Activated T-helper 2 cell treated with anti-CD3 and anti-CD28 coated beads, Interferon-gamma antibody, Interleukin-2, Interleukin-4, amounts not matched to agents 10 μg/mL and 5 μg/mL and 100 μg/mL, durations not matched to agents 14 hours and 24 hours and 36 hours (primary cell): Measurements from ENCODE around the gene UVRAG. TPM values are rescaled to one million over a fixed set of nuclear protein-coding genes. Genes with fewer than 3 reads are reported as not detected.
"Not testable (repeated sequence)": the region's sequence is repeated elsewhere in the genome, so short reads cannot be mapped to it uniquely, and the experiment has no call there.

Experiments used
- DNase-seq: peaks from one replicate; pipeline ENCODE4 v3.0.0; 2021; ENCODE audit warnings: low spot score
- H3K27ac Mint-ChIP-seq: one replicate; pipeline ENCODE4 v1.8.0; 2021; ENCODE audit warnings: mixed read lengths
- H3K27me3 Mint-ChIP-seq: one replicate; pipeline ENCODE4 v1.8.0; 2021; ENCODE audit warnings: low read depth, mixed read lengths
- H3K36me3 Mint-ChIP-seq: one replicate; pipeline ENCODE4 v1.8.0; 2021; ENCODE audit warnings: low read depth, mixed read lengths
- H3K4me1 Mint-ChIP-seq: one replicate; pipeline ENCODE4 v1.8.0; 2021; ENCODE audit warnings: low read depth, mixed read lengths
- H3K4me3 Mint-ChIP-seq: one replicate; pipeline ENCODE4 v1.8.0; 2021; ENCODE audit warnings: low read depth, mild to moderate bottlenecking, moderate library complexity, mixed read lengths
- H3K9me3 Mint-ChIP-seq: one replicate; pipeline ENCODE4 v1.8.0; 2021; ENCODE audit warnings: mixed read lengths
- intact Hi-C: fragments of 100-400 bp; cut with micrococcal nuclease; formaldehyde crosslinking; loops from one replicate; pipeline ENCODE4 v1.15.1; 2023
- total RNA-seq: library from RNA; stranded (reverse); gene quantifications from 2 replicates; pipeline ENCODE4 v1.2.3, GENCODE V29; 2022

UVRAG gene
- total RNA-seq, 1 donor from 2014 or later: 23.3 TPM

DNA sequence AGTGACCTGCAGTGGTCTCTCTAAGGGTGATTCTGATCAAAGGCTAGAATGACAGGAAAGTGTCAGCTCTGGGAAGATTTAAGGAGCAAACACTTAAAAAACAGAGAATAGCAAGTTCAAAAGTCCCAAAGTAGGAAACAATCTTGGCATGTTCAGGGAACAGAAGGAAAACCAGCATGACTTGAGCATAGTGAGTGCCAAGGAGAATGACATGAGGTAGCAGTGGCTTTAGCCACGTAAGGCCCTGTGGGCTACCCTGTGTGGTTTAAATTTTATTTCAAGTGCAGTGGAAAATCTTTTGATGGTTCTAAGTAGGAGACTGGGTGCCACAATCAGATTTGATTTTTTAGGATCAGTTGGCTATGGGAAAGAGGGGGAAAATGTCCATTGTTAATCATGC lies 241.9 kb downstream of the UVRAG start:
- H3K36me3 Mint-ChIP-seq: peaks cover 6% of the 10 kb centered on the region
- no peaks in the 10 kb centered on the region for H3K4me1 Mint-ChIP-seq
- H3K9me3 Mint-ChIP-seq: no peaks in the 10 kb centered on the region
- DNase-seq: no peak
- intact Hi-C loops: no loop called here
- H3K27ac Mint-ChIP-seq: no peak overlapping the region
- no peaks in the 10 kb centered on the region for H3K27me3 Mint-ChIP-seq
- no peak overlapping the region for H3K4me3 Mint-ChIP-seq

DNA sequence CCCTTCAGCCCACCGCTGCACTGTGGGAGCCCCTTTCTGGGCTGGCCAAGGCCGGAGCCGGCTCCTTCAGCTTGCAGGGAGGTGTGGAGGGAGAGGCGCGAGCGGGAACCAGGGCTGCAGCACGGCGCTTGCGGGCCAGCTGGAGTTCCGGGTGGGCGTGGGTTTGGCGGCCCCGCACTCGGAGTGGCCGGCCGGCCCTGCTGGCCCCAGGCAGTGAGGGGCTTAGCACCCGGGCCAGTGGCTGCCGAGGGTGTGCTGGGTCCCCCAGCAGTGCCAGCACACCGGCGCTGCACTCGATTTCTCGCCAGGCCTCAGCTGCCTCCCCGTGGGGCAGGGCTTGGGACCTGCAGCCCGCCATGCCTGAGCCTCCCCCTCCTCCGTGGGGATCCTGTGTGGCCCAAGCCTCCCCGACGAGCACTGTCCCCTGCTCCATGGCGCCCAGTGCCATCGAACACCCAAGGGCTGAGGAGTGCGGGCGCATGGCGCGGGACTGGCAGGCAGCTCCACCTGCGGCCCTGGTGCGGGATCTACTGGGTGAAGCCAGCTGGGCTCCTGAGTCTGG lies 245.5 kb downstream of the UVRAG start:
- DNase-seq, intact Hi-C loops, H3K27me3 Mint-ChIP-seq: not testable (repeated sequence)

DNA sequence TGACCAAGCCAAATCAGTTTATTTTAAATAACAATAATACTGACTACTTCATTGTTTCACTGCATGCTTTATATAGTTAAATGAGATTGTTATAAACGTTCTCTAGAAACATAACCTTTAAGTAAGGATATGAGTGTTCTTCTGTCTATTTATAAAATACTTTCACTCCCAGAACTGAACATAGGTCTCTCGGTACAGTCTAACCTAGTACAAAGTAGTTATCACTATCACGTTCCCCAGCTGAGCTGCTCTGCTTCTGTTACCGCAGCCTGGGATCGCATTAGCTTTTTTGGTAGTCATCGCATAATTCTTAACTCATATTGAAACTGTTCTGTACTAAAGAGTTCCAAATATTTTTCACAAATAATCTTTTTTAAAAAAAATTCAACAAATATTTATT lies 247.7 kb downstream of the UVRAG start:
- H3K9me3 Mint-ChIP-seq: no peaks in the 10 kb centered on the region
- DNase-seq: no peak
- no peaks in the 10 kb centered on the region for H3K27me3 Mint-ChIP-seq
- intact Hi-C loops: no loop called here
- H3K4me1 Mint-ChIP-seq: no peaks in the 10 kb centered on the region
- no peak overlapping the region for H3K4me3 Mint-ChIP-seq
- no peak overlapping the region for H3K27ac Mint-ChIP-seq
- peaks cover 11% of the 10 kb centered on the region for H3K36me3 Mint-ChIP-seq

More for the DNA sequence above, 245.5 kb downstream of the UVRAG start:
- not testable (repeated sequence) for H3K9me3 Mint-ChIP-seq, H3K27ac Mint-ChIP-seq, H3K36me3 Mint-ChIP-seq, H3K4me1 Mint-ChIP-seq, H3K4me3 Mint-ChIP-seq

DNA sequence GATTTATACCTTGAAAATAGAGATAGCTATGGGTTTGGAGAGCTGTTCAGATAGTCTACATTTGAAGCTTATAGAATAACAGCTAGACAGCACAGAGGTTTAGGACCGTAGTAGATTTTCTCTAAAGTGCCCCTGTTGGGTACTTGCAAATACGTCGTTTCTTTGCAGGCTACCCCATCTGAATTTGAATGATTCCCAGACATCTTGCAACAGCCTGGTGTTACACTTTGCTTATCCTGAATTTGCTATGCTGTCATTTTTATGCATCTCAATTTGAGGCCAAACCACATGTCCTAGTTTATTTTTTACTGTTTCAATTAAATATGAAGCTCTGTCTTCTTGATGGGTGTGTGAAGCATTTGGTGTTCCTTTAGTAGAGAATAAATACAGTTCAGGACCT lies 249.2 kb downstream of the UVRAG start:
- Mint-ChIP-seq H3K4me3 (no peak overlapping the region), H3K27ac (no peak overlapping the region), H3K27me3 (no peaks in the 10 kb centered on the region), H3K36me3 (peaks cover 11% of the 10 kb centered on the region), H3K9me3 (no peaks in the 10 kb centered on the region), H3K4me1 (no peaks in the 10 kb centered on the region)
- intact Hi-C loops: no loop called here
- no peak for DNase-seq

DNA sequence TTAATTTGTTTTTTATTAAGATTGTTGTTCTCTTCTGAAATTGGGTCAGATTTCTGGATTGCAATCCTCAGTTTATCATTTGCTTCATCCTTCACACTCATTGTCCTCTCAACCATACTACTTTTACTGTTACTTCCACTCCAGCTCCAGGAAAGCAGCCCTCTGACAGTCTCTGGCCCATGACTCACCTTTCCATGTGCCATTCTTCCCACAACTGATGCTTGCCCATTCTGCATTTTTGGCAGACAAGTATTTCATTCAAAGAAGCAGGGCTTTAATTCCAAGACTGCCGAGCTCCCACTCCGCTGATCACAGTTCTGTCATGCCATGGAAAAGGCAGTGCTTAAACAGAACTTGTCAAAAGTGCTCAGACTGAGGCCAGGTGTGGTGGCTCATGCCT lies 252.1 kb downstream of the UVRAG start:
- intact Hi-C loops: no loop called here
- H3K4me3 Mint-ChIP-seq: no peak overlapping the region
- DNase-seq: no peak
- peaks cover 9% of the 10 kb centered on the region for H3K36me3 Mint-ChIP-seq
- H3K27ac Mint-ChIP-seq: no peak overlapping the region
- no peaks in the 10 kb centered on the region for H3K27me3 Mint-ChIP-seq
- H3K9me3 Mint-ChIP-seq: no peaks in the 10 kb centered on the region
- H3K4me1 Mint-ChIP-seq: no peaks in the 10 kb centered on the region

DNA sequence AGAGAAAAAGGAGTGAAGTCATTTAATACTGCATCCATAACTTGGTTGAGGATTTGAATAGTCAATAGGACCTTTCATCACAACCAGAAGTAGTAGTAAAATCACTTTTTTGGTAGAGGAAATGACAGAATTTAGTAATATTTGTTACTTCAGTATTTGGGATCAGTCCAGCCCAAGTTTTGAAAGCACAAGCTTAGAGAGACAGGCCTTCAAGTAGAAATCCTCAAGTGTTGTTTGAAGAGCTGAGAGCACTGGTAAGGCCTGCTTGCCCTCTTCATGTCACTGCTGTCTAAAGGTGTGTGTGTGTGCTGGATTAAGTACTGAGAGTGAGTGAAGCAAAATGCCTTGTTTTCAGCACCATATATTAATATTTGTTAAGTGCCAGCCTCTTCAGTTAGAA lies 254.0 kb downstream of the UVRAG start:
- intact Hi-C loops: no loop called here
- H3K9me3 Mint-ChIP-seq: no peaks in the 10 kb centered on the region
- H3K4me3 Mint-ChIP-seq: no peak overlapping the region
- no peak overlapping the region for H3K27ac Mint-ChIP-seq
- no peaks in the 10 kb centered on the region for H3K4me1 Mint-ChIP-seq
- no peak for DNase-seq
- H3K36me3 Mint-ChIP-seq: peaks cover 8% of the 10 kb centered on the region
- H3K27me3 Mint-ChIP-seq: no peaks in the 10 kb centered on the region

DNA sequence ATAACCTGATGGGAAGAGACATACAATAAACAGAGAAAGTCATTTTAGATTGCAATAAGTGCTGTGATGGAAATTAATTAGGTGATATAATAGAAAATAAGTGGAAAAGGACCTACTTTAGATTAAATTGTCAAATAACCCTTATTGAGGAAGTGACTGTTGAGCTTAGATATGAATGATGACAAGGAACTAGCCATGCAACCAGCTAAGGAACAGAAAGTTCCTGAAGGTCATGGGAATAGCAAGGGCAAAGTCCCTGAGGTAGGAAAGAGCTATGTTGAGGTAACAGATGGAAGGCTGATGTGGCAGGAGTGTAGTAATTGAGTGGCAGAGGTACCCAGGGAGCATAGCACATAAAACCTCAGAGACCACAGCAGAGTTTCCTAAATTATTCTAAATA lies 256.1 kb downstream of the UVRAG start:
- Mint-ChIP-seq H3K9me3 (no peaks in the 10 kb centered on the region), H3K36me3 (peaks cover 6% of the 10 kb centered on the region), H3K27ac (no peak overlapping the region), H3K27me3 (no peaks in the 10 kb centered on the region), H3K4me1 (peaks cover 2% of the 10 kb centered on the region), H3K4me3 (no peak overlapping the region)
- intact Hi-C loops: no loop called here
- no peak for DNase-seq

DNA sequence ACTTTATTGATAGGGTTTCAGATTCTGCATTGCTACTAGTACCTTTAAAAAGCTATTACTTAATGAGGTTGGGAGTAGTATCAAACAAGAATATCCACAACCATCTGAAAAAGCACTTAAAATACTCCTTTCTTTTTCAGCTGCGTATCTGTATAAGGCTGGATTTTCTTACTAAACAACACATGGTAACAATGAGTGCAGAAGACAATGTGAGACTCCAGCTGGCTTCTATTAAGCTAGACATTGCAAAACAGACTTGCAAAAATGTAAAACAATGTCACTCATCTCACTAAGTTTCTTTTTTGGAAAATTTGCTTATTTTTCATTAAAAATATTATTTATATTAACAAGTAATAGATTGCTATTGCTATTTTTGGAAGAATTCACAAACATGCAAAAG lies 258.7 kb downstream of the UVRAG start:
- no peaks in the 10 kb centered on the region for H3K27me3 Mint-ChIP-seq
- H3K36me3 Mint-ChIP-seq: no peaks in the 10 kb centered on the region
- H3K4me3 Mint-ChIP-seq: no peak overlapping the region
- no peak overlapping the region for H3K27ac Mint-ChIP-seq
- H3K9me3 Mint-ChIP-seq: no peaks in the 10 kb centered on the region
- DNase-seq: no peak
- intact Hi-C loops: no loop called here
- peaks cover 3% of the 10 kb centered on the region for H3K4me1 Mint-ChIP-seq

DNA sequence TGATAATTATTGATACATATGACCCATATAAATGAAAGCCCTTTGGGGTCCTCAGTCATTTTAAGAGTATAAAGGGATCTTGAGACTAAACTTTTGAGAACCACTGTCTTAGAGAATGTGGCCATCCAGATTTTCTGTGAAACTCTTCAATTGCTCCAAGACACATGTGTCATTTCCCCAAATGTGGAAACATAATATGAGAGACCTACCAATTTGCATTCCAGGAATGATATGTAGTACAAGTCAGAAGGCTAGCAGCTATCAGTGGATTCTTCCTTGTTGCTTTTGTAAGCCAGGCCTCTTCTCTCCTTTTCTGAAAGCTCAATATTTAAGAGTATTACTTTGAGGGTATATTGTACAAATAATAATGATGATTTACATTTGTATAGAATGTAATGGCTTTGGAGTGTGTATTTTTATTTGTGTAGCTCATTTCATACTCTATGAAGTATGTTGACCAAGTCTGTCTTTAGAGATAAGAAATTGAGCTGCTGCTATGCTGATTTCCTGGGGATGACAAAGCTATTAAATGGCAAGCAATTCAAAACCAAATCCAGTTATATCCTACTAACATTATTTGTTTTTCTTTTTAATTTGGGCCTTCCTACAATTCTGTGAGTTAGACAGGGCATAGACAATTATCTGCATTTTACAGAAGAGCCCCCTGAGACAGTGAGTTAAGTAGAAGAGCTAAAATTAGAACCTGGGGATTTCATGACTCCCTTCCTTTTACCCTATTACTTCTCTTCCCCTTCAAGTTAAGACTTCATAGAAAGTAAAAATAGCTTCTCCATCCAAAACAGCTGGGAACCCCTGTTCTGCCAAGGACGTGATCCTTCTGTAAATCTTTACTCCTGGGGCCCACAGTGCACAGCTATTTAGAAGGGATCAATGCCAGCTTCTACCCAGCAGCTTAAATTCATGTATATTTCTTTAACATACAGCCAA lies 259.4 kb downstream of the UVRAG start:
- Mint-ChIP-seq H3K27ac (no peak overlapping the region), H3K4me1 (peaks cover 3% of the 10 kb centered on the region), H3K36me3 (peaks cover 3% of the 10 kb centered on the region), H3K27me3 (no peaks in the 10 kb centered on the region), H3K9me3 (no peaks in the 10 kb centered on the region), H3K4me3 (no peak overlapping the region)
- DNase-seq: no peak
- intact Hi-C loops: no loop called here

DNA sequence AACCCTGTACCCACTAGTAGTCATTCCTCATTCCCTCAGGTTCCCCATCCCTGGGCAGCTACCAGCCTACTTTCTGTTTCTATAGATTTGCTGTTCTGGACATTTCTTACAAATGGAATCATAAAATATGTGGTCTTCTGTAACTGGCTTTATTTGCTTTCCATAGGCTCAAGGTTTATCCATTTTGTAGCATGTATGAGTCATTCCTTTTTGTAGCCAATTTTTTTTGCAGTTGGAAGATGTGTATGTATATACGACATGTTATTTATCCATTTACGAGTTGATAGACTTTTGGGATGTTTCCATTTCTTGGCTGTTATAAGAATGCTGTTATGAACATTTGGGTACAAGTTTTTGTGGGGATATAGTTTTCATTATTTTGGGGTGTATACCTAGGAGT lies 260.7 kb downstream of the UVRAG start:
- H3K27ac Mint-ChIP-seq: no peak overlapping the region
- H3K27me3 Mint-ChIP-seq: no peaks in the 10 kb centered on the region
- H3K36me3 Mint-ChIP-seq: peaks cover 3% of the 10 kb centered on the region
- DNase-seq: no peak
- no peaks in the 10 kb centered on the region for H3K9me3 Mint-ChIP-seq
- H3K4me1 Mint-ChIP-seq: peaks cover 3% of the 10 kb centered on the region
- intact Hi-C loops: no loop called here
- H3K4me3 Mint-ChIP-seq: no peak overlapping the region

DNA sequence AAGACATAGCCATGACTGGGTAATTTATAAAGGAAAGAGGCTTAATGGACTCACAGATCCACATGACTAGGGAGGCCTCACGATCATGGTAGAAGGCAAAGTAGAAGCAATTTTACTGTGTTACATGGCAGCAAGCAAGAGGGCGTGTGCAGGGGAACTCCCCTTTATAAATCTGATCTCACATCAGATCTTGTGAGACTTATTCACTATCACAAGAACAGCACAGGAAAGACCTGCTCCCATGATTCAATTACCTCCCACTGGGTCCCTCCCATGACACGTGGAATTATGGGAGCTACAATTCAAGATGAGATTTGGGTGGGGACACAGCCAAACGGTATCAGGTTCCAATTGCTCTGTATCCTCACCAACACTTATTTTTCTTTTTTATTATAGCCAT lies 261.2 kb downstream of the UVRAG start:
- H3K9me3 Mint-ChIP-seq, H3K27ac Mint-ChIP-seq, intact Hi-C loops, H3K4me1 Mint-ChIP-seq, DNase-seq, H3K4me3 Mint-ChIP-seq, H3K36me3 Mint-ChIP-seq, H3K27me3 Mint-ChIP-seq: not testable (repeated sequence)

DNA sequence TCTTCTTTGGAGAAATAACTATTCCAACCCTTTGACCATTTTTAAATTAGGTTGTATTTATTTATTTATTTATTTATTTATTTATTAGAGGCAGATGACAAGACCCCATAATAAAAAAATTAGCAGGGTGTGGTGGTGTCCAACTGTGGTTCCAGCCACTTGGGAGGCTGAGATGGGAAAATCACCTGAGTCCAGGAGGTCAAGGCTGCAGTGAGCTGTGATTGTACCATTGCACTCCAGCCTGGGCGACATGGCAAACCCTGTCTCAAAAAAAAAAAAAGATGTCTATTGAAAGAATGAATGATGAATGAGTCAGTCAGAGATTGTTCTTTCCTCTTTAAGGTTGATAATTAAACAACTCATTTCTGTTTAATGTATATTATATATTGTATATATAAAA lies 261.7 kb downstream of the UVRAG start:
- Mint-ChIP-seq H3K4me1 (peaks cover 3% of the 10 kb centered on the region), H3K27ac (no peak overlapping the region), H3K27me3 (no peaks in the 10 kb centered on the region), H3K4me3 (no peak overlapping the region), H3K36me3 (peaks cover 3% of the 10 kb centered on the region), H3K9me3 (no peaks in the 10 kb centered on the region)
- DNase-seq: no peak
- intact Hi-C loops: no loop called here

DNA sequence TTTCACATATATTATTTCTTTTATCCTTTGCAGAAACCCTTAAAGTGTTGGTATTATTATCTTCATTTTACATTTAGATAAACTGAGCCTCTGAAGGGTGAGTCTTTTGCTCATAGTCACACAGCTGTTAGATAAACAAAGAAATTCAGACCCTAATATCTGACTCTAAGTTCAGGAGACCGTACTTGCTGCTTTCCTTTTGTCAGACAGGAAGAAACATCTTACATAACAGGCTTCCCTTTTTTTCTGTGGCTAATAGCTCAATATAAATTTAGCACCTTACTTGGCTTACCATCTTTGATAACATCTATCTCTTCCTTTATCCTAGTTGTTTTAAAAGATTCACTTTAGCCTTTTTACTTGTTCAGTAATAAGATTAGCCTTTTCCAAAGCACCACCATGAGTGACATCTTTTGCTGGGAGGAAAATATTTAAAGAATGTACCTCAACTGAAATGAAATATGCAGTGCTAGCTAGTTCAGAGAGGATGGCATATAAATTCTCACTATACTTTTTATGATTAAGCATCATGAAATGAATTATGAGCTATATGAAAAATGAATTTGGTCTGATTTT lies 262.7 kb downstream of the UVRAG start:
- Mint-ChIP-seq H3K36me3 (peaks cover 3% of the 10 kb centered on the region), H3K9me3 (no peaks in the 10 kb centered on the region), H3K27ac (no peak overlapping the region), H3K4me3 (no peak overlapping the region), H3K4me1 (peaks cover 3% of the 10 kb centered on the region), H3K27me3 (no peaks in the 10 kb centered on the region)
- no peak for DNase-seq
- intact Hi-C loops: no loop called here
